H9 (cell line): ENCODE results near the gene GUK1. TPM values are rescaled to one million over a fixed set of nuclear protein-coding genes. Genes with fewer than 3 reads are reported as not detected.

Experiments
- DNase-seq: peaks from one replicate; pipeline ENCODE4 v3.0.0-alpha.2; 2017
- H2AFZ ChIP-seq: one replicate; pipeline ENCODE4 v1.6.1; 2013; ENCODE audit warnings: mild to moderate bottlenecking, low read length, control low read depth, moderate library complexity
- H2AK5ac ChIP-seq: 2 replicates; pipeline ENCODE4 v1.6.1; 2013; ENCODE audit warnings: low read length, control low read depth, mixed read lengths; ENCODE audit not compliant: insufficient read length
- H2BK120ac ChIP-seq: one replicate; pipeline ENCODE4 v1.6.1; 2013; ENCODE audit warnings: low read depth, mild to moderate bottlenecking, low read length, control low read depth, inconsistent platforms; ENCODE audit not compliant: poor library complexity, severe bottlenecking
- H2BK12ac ChIP-seq: 2 replicates; pipeline ENCODE4 v1.6.1; 2013; ENCODE audit warnings: low read length, control low read depth, mixed read lengths, low read depth; ENCODE audit not compliant: insufficient read length
- H2BK15ac ChIP-seq: 2 replicates; pipeline ENCODE4 v1.6.1; 2013; ENCODE audit warnings: low read depth, low read length, control low read depth
- H2BK20ac ChIP-seq: one replicate; pipeline ENCODE4 v1.6.1; 2013; ENCODE audit warnings: low read depth, mild to moderate bottlenecking, low read length, control low read depth, inconsistent platforms; ENCODE audit not compliant: poor library complexity, severe bottlenecking
- H2BK5ac ChIP-seq: 2 replicates; pipeline ENCODE4 v1.6.1; 2013; ENCODE audit warnings: low read length, control low read depth, mixed read lengths; ENCODE audit not compliant: insufficient read length
- H3K14ac ChIP-seq: 2 replicates; pipeline ENCODE4 v1.6.1; 2013; ENCODE audit warnings: low read length, control low read depth; ENCODE audit not compliant: insufficient read depth
- H3K18ac ChIP-seq: 2 replicates; pipeline ENCODE4 v1.6.1; 2013; ENCODE audit warnings: low read depth, mild to moderate bottlenecking, mixed read lengths, low read length, control low read depth; ENCODE audit not compliant: insufficient read length
- H3K23ac ChIP-seq: 2 replicates; pipeline ENCODE4 v1.6.1; 2013; ENCODE audit warnings: low read length, control low read depth, mixed read lengths, low read depth; ENCODE audit not compliant: insufficient read length
- H3K23me2 ChIP-seq: 2 replicates; pipeline ENCODE4 v1.6.1; 2013; ENCODE audit warnings: low read depth, mild to moderate bottlenecking, mixed read lengths, low read length, control low read depth; ENCODE audit not compliant: insufficient read length, poor library complexity, severe bottlenecking
- H3K27ac ChIP-seq: 2 replicates; pipeline ENCODE4 v1.5.1; 2013; ENCODE audit warnings: low read length, control low read depth, mixed read lengths, low read depth; ENCODE audit not compliant: insufficient read length
- H3K27me3 ChIP-seq: 2 replicates; pipeline ENCODE4 v1.6.1; 2013; ENCODE audit warnings: low read length, control low read depth, inconsistent platforms; ENCODE audit not compliant: insufficient read depth
- H3K4ac ChIP-seq: 2 replicates; pipeline ENCODE4 v1.6.1; 2013; ENCODE audit warnings: low read depth, mild to moderate bottlenecking, control low read depth, inconsistent platforms, low read length, moderate library complexity
- H3K4me1 ChIP-seq: 2 replicates; pipeline ENCODE4 v1.6.1; 2013; ENCODE audit warnings: low read length, control low read depth, inconsistent platforms; ENCODE audit not compliant: insufficient read depth
- H3K4me2 ChIP-seq: 2 replicates; pipeline ENCODE4 v1.6.1; 2013; ENCODE audit warnings: low read length, control low read depth, mixed read lengths; ENCODE audit not compliant: insufficient read length, insufficient read depth
- H3K56ac ChIP-seq: 2 replicates; pipeline ENCODE4 v1.6.1; 2013; ENCODE audit warnings: low read depth, mild to moderate bottlenecking, mixed read lengths, low read length, control low read depth; ENCODE audit not compliant: insufficient read length
- H3K79me1 ChIP-seq: 2 replicates; pipeline ENCODE4 v1.6.1; 2013; ENCODE audit warnings: low read depth, mild to moderate bottlenecking, moderate library complexity, low read length, control low read depth, inconsistent platforms; ENCODE audit not compliant: insufficient read depth, poor library complexity, severe bottlenecking
- H3K79me2 ChIP-seq: 2 replicates; pipeline ENCODE4 v1.6.1; 2013; ENCODE audit warnings: low read length, control low read depth, inconsistent platforms; ENCODE audit not compliant: insufficient read depth
- H3K9ac ChIP-seq: 2 replicates; pipeline ENCODE4 v1.6.1; 2013; ENCODE audit warnings: low read length, control low read depth, mixed read lengths; ENCODE audit not compliant: insufficient read length; ENCODE audit errors: extremely low read depth
- H3K9me3 ChIP-seq: one replicate; pipeline ENCODE4 v1.6.1; 2013; ENCODE audit warnings: low read depth, low read length, inconsistent platforms; ENCODE audit not compliant: control insufficient read depth
- H3T11ph ChIP-seq: one replicate; pipeline ENCODE4 v1.6.1; 2013; ENCODE audit warnings: mild to moderate bottlenecking, low read length, control low read depth, inconsistent platforms
- H4K20me1 ChIP-seq: one replicate; pipeline ENCODE4 v1.6.1; 2013; ENCODE audit not compliant: control insufficient read depth, insufficient read length, insufficient read depth
- H4K5ac ChIP-seq: 2 replicates; pipeline ENCODE4 v1.6.1; 2013; ENCODE audit warnings: low read depth, mild to moderate bottlenecking, mixed read lengths, low read length, control low read depth; ENCODE audit not compliant: insufficient read length
- H4K8ac ChIP-seq: replicated peaks from 2 replicates; pipeline ENCODE4 v1.6.1; 2013; ENCODE audit warnings: low read length, control low read depth, mixed read lengths, low read depth; ENCODE audit not compliant: insufficient read length
- H4K91ac ChIP-seq: 2 replicates; pipeline ENCODE4 v1.6.1; 2013; ENCODE audit warnings: low read depth, mild to moderate bottlenecking, moderate library complexity, mixed read lengths, low read length, control low read depth; ENCODE audit not compliant: insufficient read length
- H3K27ac Mint-ChIP-seq, 3 experiments: 2 replicates in 2 of 3; 3 replicates in 1 of 3; pipeline ENCODE4 v1.8.0; 2020 to 2021; ENCODE audit warnings: mixed read lengths in 3 of 3, mild to moderate bottlenecking in 1 of 3, moderate library complexity in 1 of 3
- H3K27me3 Mint-ChIP-seq: 2 replicates; pipeline ENCODE4 v1.8.0; 2021; ENCODE audit warnings: low read depth, mild to moderate bottlenecking, moderate library complexity, mixed read lengths
- H3K36me3 Mint-ChIP-seq, 3 experiments: 2 replicates in 2 of 3; 3 replicates in 1 of 3; pipeline ENCODE4 v1.8.0; 2020 to 2021; ENCODE audit warnings: low read depth in 3 of 3, mixed read lengths in 3 of 3; ENCODE audit not compliant: insufficient read depth in 1 of 3
- H3K4me1 Mint-ChIP-seq, 2 experiments: 2 replicates each; pipeline ENCODE4 v1.8.0; 2020; ENCODE audit warnings: mixed read lengths in 2 of 2
- H3K4me3 Mint-ChIP-seq, 2 experiments: 2 replicates in 1 of 2; 3 replicates in 1 of 2; pipeline ENCODE4 v1.8.0; 2020 to 2021; ENCODE audit warnings: mild to moderate bottlenecking in 2 of 2, mixed read lengths in 2 of 2, moderate library complexity in 1 of 2
- H3K9me3 Mint-ChIP-seq, 2 experiments: 2 replicates in 1 of 2; 3 replicates in 1 of 2; pipeline ENCODE4 v1.8.0; 2020; ENCODE audit warnings: mild to moderate bottlenecking in 2 of 2, mixed read lengths in 2 of 2, moderate library complexity in 1 of 2
- CTCF ChIP-seq: fragments of 200-600 bp; sonication (generic); conservative IDR thresholded peaks from 3 replicates; pipeline ENCODE4 v1.8.0; 2021; ENCODE audit warnings: antibody characterized with exemption, mild to moderate bottlenecking
- WGBS: extraction: QIAGEN DNeasy Blood & Tissue Kit; methylation state at CpG from one replicate; pipeline ENCODE4 v1.1.7; 2013; ENCODE audit warnings: missing lambda C conversion rate, low lambda C conversion rate, mixed read lengths; ENCODE audit not compliant: insufficient read length; ENCODE audit errors: extremely low coverage; 5-methylcytosine and 5-hydroxymethylcytosine counted together
- total RNA-seq: library from RNA; stranded (reverse); gene quantifications from 2 replicates; pipeline ENCODE4 v1.2.1, GENCODE V29; 2021

The GUK1 gene
- total RNA-seq, 1 experiment from 2014 or later = 88.2 TPM

DNA sequence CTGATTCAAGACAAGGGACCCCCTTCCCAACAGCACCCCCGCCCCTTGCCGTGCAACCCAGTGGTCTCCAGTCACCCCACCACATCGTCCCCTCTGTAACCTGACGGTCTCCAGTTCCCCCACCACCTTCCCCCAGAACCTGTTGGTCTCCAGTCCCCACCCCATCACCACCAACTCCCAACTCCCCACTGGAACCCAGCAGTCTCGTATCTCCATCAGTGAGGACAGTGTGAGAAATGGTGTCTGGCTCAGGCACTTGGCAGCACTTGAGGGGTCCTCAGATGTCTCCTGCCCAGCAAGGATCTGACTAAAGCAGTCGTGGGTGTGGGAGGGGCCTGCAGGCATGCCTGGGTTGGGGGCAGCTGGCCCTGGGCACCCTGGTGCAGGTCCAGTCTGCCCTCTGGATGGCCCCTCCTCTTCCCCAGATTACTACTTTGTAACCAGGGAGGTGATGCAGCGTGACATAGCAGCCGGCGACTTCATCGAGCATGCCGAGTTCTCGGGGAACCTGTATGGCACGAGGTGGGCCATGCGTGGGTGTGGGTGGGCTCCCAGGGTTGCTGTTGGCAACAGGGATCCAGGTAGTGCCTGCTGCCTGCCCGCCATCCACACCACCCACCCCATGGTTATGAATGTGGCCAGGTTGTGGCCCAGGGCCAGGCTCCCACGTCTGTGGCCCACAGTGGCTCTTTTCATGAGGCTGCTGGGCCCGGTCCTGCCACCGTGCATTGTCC lies 6.5 kb downstream of the GUK1 start:
- no peak overlapping the region for H2AFZ ChIP-seq
- H4K8ac ChIP-seq = no peak overlapping the region
- no peak overlapping the region for H2BK120ac ChIP-seq
- no peak overlapping the region for H3K9ac ChIP-seq
- TF ChIP-seq CTCF = no peak
- no peak overlapping the region for H2BK20ac ChIP-seq
- peaks cover 9% of the 10 kb centered on the region; the same call in 1 of the 2 replicates for H3K79me2 ChIP-seq
- no peaks in the 10 kb centered on the region for H3K23me2 ChIP-seq
- H3K27me3 ChIP-seq = no peaks in the 10 kb centered on the region
- Mint-ChIP-seq H3K9me3 (no peaks in the 10 kb centered on the region), H3K4me3 (no peak overlapping the region), H3K27me3 (no peaks in the 10 kb centered on the region), H3K36me3 (no peaks in the 10 kb centered on the region; a peak in 1 of 7 replicates), H3K4me1 (peaks cover 0 to 11% of the 10 kb centered on the region in 2 experiments; a peak in 2 of 4 replicates), H3K27ac (no peak overlapping the region)
- H4K20me1 ChIP-seq = peaks cover 2% of the 10 kb centered on the region
- no peak overlapping the region for H3K4ac ChIP-seq
- no peak overlapping the region for H2BK15ac ChIP-seq
- H4K5ac ChIP-seq = no peak overlapping the region
- H2BK12ac ChIP-seq = no peak overlapping the region
- no peaks in the 10 kb centered on the region for H3K4me1 ChIP-seq
- no peak for DNase-seq
- H3K14ac ChIP-seq = no peak overlapping the region
- peaks cover 3% of the 10 kb centered on the region for H3K79me1 ChIP-seq
- no peak overlapping the region for H3K4me2 ChIP-seq
- no peak overlapping the region for H3K18ac ChIP-seq
- H3T11ph ChIP-seq = no peak overlapping the region
- H3K56ac ChIP-seq = no peak overlapping the region
- H3K23ac ChIP-seq = no peak overlapping the region
- H3K9me3 ChIP-seq = no peaks in the 10 kb centered on the region
- WGBS = no CpG with 5 or more reads among the region's 18 CpGs
- H3K27ac ChIP-seq = no peak overlapping the region
- H2BK5ac ChIP-seq = no peak overlapping the region
- H4K91ac ChIP-seq = no peak overlapping the region
- H2AK5ac ChIP-seq = no peak overlapping the region
